Measurements from ENCODE around the gene UROS.

GRCh38 chr10:125827133-125827532 is 4.1 kb upstream of the UROS start:
- TF ChIP-seq CTCF (IDR thresholded peaks at IDR 0.05; ENCODE audit: poor library complexity, severe bottlenecking): no peak
- no peak for TF ChIP-seq TAF1 (IDR thresholded peaks at IDR 0.05; ENCODE audit: low read depth)
- no peak for TF ChIP-seq POLR2AphosphoS5 (IDR thresholded peaks at IDR 0.05)

Data from neural cell (in vitro differentiated cells).